Adipocyte (in vitro differentiated cells): ENCODE measurements around the gene SORBS2.

Experiments
- DNase-seq: peaks from one replicate; pipeline ENCODE4 v3.0.0-alpha.2; 2015; ENCODE audit warnings: low read depth
- H3K27me3 ChIP-seq: replicated peaks from 2 replicates; pipeline ENCODE4 v1.7.0; 2013; ENCODE audit warnings: mild to moderate bottlenecking, low read length, moderate library complexity; ENCODE audit not compliant: control insufficient read depth, insufficient read depth
- H3K36me3 ChIP-seq: 2 replicates; pipeline ENCODE4 v1.7.0; 2013; ENCODE audit warnings: low read length, mild to moderate bottlenecking, moderate library complexity; ENCODE audit not compliant: control insufficient read depth, insufficient read depth, severe bottlenecking
- H3K4me1 ChIP-seq: 2 replicates; pipeline ENCODE4 v1.7.0; 2013; ENCODE audit warnings: mild to moderate bottlenecking, low read length, moderate library complexity; ENCODE audit not compliant: control insufficient read depth, insufficient read depth
- H3K4me3 ChIP-seq: 2 replicates; pipeline ENCODE4 v1.7.0; 2013; ENCODE audit warnings: mild to moderate bottlenecking, low read length, moderate library complexity
- H3K9ac ChIP-seq: 2 replicates; pipeline ENCODE4 v1.7.0; 2013; ENCODE audit warnings: mild to moderate bottlenecking, low read length, moderate library complexity
- H3K9me3 ChIP-seq: 2 replicates; pipeline ENCODE4 v1.7.0; 2013; ENCODE audit warnings: mild to moderate bottlenecking, low read length, moderate library complexity; ENCODE audit not compliant: control insufficient read depth

The SORBS2 gene

GRCh38 chr4:185680617-185681016, 131.4 kb downstream of the SORBS2 start:
- no peak for DNase-seq
- Histone ChIP-seq H3K9me3 (no peaks in the 10 kb centered on the region), H3K9ac (no peak overlapping the region), H3K4me3 (no peak overlapping the region), H3K36me3 (no peaks in the 10 kb centered on the region), H3K27me3 (no peaks in the 10 kb centered on the region), H3K4me1 (peaks cover 19% of the 10 kb centered on the region)

GRCh38 chr4:185679523-185679922, 132.5 kb downstream of the SORBS2 start:
- no peaks in the 10 kb centered on the region for H3K36me3 ChIP-seq

GRCh38 chr4:185677637-185678314, 134.2 kb downstream of the SORBS2 start:
- H3K4me1 ChIP-seq: peaks cover 15% of the 10 kb centered on the region
- no peaks in the 10 kb centered on the region for H3K9me3 ChIP-seq
- no peak overlapping the region for H3K9ac ChIP-seq
- H3K27me3 ChIP-seq: no peaks in the 10 kb centered on the region
- H3K36me3 ChIP-seq: no peaks in the 10 kb centered on the region
- H3K4me3 ChIP-seq: no peak overlapping the region
- no peak for DNase-seq

More at GRCh38 chr4:185679523-185679922, 132.5 kb downstream of the SORBS2 start:
- Histone ChIP-seq H3K4me1 (peaks cover 13% of the 10 kb centered on the region), H3K27me3 (no peaks in the 10 kb centered on the region), H3K9ac (no peak overlapping the region), H3K9me3 (no peaks in the 10 kb centered on the region), H3K4me3 (no peak overlapping the region)
- DNase-seq: no peak

GRCh38 chr4:185672618-185673017, 139.4 kb downstream of the SORBS2 start:
- no peak overlapping the region for H3K4me3 ChIP-seq
- no peaks in the 10 kb centered on the region for H3K9me3 ChIP-seq
- H3K4me1 ChIP-seq: peaks cover 23% of the 10 kb centered on the region
- DNase-seq: peak; percentile 7
- H3K9ac ChIP-seq: no peak overlapping the region
- no peaks in the 10 kb centered on the region for H3K36me3 ChIP-seq
- no peaks in the 10 kb centered on the region for H3K27me3 ChIP-seq

GRCh38 chr4:185672151-185672550, 139.8 kb downstream of the SORBS2 start:
- Histone ChIP-seq H3K9ac (no peak overlapping the region), H3K9me3 (no peaks in the 10 kb centered on the region), H3K4me3 (no peak overlapping the region)

GRCh38 chr4:185671496-185671895, 140.5 kb downstream of the SORBS2 start:
- Histone ChIP-seq H3K9ac (no peak overlapping the region), H3K9me3 (no peaks in the 10 kb centered on the region), H3K4me1 (peaks cover 23% of the 10 kb centered on the region), H3K27me3 (no peaks in the 10 kb centered on the region), H3K4me3 (no peak overlapping the region), H3K36me3 (no peaks in the 10 kb centered on the region)
- no peak for DNase-seq

More at GRCh38 chr4:185672151-185672550, 139.8 kb downstream of the SORBS2 start:
- H3K4me1 ChIP-seq: peaks cover 23% of the 10 kb centered on the region
- H3K36me3 ChIP-seq: no peaks in the 10 kb centered on the region
- DNase-seq: no peak
- H3K27me3 ChIP-seq: no peaks in the 10 kb centered on the region

- H3K36me3 ChIP-seq: no peaks in the 10 kb centered on the region
- H3K9me3 ChIP-seq: no peaks in the 10 kb centered on the region
- no peak overlapping the region for H3K9ac ChIP-seq
- H3K4me3 ChIP-seq: no peak overlapping the region
- H3K27me3 ChIP-seq: no peaks in the 10 kb centered on the region
- DNase-seq: no peak
- peaks cover 23% of the 10 kb centered on the region for H3K4me1 ChIP-seq
Measured at GRCh38 chr4:185671066-185671465, 140.9 kb downstream of the SORBS2 start.

GRCh38 chr4:185669288-185669687, 142.7 kb downstream of the SORBS2 start:
- no peak for DNase-seq
- no peaks in the 10 kb centered on the region for H3K27me3 ChIP-seq
- no peak overlapping the region for H3K9ac ChIP-seq
- H3K9me3 ChIP-seq: no peaks in the 10 kb centered on the region
- H3K36me3 ChIP-seq: no peaks in the 10 kb centered on the region
- peaks cover 23% of the 10 kb centered on the region for H3K4me1 ChIP-seq
- H3K4me3 ChIP-seq: no peak overlapping the region

- Histone ChIP-seq H3K4me3 (no peak overlapping the region), H3K36me3 (peaks cover 6% of the 10 kb centered on the region), H3K9ac (no peak overlapping the region), H3K27me3 (no peaks in the 10 kb centered on the region), H3K4me1 (peaks cover 3% of the 10 kb centered on the region), H3K9me3 (no peaks in the 10 kb centered on the region)
- DNase-seq: no peak
Measured at GRCh38 chr4:185666156-185666555, 145.8 kb downstream of the SORBS2 start.

- Histone ChIP-seq H3K36me3 (peaks cover 6% of the 10 kb centered on the region), H3K27me3 (no peaks in the 10 kb centered on the region), H3K9me3 (no peaks in the 10 kb centered on the region), H3K9ac (no peak overlapping the region), H3K4me1 (no peaks in the 10 kb centered on the region), H3K4me3 (no peak overlapping the region)
- no peak for DNase-seq
Measured at GRCh38 chr4:185665655-185666054, 146.3 kb downstream of the SORBS2 start.

GRCh38 chr4:185664481-185664880, 147.5 kb downstream of the SORBS2 start:
- Histone ChIP-seq H3K36me3 (peaks cover 6% of the 10 kb centered on the region), H3K4me1 (no peaks in the 10 kb centered on the region), H3K4me3 (no peak overlapping the region), H3K27me3 (no peaks in the 10 kb centered on the region), H3K9ac (no peak overlapping the region), H3K9me3 (no peaks in the 10 kb centered on the region)
- DNase-seq: no peak
